HG03521 (cell line): ENCODE results near the gene RNF41.
A peak's percentile ranks its signal among the peaks of the same experiment; 100 is the strongest.

Experiments
- ATAC-seq: cut with Tn5 transposase; IDR thresholded peaks from one replicate; pipeline ENCODE4 v1.9.1; 2021; ENCODE audit warnings: mild to moderate bottlenecking, moderate library complexity; ENCODE audit not compliant: unreplicated experiment

Gene RNF41

DNA sequence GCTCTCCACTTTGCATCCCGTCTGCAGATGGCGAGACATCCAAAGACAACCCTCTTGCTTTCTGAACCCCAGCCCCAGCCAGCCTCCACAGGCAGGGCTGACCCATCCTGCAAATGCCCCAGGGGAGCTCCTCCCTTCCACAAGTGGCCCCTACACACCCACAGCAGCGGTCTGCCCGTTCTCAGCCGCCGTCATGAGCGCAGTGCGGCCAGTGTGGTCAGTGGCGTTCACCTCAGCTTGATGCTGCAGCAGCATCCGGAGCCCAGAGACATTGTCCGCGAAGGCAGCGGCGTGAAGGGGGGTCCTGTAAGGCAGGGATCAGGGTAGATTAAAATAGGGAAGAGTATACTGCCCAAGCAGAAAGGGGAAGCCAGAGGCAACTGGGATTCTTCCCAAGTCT lies 22.8 kb upstream of the RNF41 start:
- no peak for ATAC-seq

DNA sequence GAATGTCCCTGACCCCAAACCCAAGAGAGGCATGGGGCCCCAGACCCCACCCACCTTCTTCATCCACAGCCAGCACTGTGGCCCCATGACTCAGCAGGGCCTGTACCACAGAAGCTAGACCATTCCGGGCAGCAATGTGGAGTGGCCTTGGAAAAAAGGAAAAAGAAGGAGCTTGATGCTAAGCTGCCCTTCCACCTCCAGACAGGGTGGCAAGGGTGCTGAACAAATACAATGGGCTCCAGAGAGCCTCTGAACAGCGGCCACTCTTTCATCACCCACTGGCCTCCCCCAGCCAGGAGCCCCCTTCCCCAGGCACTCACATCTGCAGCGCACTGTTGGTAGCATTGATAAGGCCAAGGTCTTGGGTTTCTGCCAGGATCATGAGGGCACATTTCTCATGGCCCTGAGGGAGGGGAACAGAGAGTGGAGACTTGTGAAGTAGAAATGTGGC lies 22.0 kb upstream of the RNF41 start:
- no peak for ATAC-seq

DNA sequence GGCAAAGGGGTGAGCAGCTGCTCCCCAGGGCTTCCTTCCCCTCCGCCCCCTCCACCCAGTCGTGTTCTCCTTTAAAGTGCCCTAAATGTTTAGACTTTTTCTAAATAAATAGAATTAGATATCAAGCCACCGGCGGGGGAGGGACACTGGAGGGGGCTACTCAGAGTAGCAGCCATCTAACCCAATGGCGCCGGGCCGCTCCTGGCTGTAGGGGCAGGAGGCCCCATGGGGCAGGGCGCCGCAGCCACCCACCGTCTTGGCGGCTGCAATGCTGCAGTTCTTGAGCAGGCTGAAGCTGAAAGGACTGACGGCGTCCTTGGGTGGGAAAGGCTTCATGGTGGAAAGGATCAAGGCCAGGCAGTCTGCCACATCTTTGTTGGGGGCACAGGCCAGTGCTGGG lies 21.3 kb upstream of the RNF41 start:
- no peak for ATAC-seq

DNA sequence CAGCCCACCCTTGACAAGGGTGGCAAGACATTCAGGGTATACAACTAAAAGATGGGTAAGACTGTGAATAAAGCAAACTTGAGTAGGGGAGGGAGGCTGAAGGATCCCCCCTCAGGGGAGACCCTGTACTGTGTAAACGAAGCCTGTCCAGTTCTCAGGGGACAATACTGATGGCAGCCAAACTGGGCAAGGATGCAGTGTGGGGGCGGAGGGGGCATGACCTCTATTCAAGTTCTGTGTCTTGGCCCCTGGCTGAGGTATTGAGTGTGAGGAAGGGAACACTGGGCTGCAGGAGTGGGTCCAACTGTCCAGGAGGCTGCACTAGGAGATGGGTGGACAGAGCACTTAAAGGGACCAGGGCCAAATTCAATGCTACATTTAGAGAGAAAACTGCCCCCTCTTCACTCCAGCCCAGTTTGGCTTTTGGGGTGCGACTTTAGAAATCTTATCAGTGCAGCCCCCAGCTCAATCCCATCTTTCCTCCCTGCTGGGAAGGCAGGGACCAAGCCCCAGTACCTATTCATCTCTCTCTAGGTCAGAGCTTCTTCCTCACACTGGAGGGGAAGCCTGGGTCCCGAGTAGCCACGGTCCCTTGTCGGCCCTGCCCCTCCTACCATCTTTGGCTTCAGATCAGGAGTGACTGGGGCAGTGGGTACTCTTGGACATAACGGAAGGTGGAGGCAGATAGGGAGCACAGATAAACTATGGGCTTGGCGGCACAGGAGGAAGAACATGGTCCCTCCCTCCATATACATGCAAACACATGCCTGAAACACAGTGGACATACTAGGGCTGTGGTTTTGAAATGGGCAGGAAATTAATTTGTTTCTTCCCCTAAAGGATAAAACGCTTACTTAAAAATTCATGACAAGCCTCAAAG lies 19.9 kb upstream of the RNF41 start:
- ATAC-seq, result no peak

DNA sequence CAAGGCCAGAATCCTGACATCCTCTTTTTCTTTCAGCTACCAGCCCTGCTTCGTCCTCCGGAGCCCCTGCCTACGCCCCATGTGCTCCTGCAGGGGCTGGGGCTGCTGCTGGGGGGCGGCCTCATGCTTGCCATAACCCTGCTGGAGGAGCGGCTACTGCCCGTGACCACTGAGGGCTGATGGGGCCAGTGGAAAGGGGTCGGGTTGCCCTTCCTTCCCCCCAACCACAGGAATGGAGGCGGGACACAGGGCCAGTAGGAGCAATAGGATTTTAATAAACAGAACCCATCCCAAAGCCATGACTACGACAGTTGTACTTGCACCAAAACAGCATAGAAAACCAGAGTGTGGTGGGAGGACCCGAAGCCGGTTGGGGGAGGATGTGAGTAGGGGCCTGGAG lies 15.8 kb upstream of the RNF41 start:
- no peak for ATAC-seq

DNA sequence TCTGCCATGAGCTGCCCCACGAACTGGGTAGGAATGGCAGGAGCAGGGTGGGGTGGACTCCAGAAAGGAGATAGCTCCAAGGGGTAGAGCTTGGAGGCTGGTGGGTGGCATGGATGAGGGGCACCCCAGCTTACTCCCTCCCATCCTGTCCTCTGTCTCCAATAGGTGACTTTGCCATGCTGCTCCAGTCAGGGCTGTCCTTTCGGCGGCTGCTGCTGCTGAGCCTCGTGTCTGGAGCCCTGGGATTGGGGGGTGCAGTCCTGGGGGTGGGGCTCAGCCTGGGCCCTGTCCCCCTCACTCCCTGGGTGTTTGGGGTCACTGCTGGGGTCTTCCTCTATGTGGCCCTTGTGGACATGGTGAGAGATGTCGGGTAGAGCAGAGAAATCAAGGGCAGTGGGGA lies 15.3 kb upstream of the RNF41 start:
- ATAC-seq, result no peak

DNA sequence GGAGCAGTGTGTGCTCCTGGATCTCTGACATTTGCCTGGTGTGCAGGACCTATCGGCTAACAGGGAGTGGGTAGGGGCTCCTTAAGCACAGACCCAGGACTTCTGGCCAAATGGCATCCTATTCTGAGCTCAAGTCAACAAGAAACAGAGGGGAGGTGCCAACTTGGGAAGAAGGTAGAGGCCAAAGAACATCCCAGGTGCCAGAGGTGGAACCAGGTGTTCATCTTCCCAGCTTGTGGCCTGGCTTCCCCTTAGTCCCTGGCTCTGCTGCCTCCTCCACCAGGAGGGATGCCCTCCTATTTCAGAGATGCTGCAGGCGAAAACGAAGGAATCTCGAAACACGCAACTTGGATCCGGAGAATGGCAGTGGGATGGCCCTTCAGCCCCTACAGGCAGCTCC lies 14.4 kb upstream of the RNF41 start:
- no peak for ATAC-seq

DNA sequence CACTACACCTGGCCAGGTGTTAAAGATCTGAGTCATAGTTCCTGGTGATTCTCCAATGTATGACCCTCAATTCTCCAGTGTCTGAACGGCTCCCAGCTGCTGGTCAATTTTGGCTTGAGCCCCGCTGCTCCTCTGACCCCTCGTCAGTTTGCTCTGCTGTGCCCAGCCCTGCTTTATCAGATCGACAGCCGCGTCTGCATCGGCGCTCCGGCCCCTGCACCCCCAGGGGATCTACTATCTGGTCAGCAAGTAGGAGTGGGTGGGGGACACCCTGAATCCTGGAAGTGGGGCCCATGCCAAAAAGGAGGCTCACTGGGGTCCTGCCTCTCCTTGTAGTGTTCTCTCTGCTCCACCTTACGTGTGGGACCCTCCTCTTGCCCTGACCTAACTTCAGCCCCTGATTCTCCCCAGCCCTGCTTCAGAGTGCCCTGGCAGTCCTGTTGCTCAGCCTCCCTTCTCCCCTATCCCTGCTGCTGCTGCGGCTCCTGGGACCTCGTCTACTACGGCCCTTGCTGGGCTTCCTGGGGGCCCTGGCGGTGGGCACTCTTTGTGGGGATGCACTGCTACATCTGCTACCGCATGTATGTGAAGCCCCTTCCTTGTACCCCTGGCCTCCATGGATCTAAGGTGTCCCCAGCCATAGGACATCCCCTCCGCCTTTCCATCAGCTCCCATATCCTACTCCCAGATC lies 13.2 kb upstream of the RNF41 start:
- no peak for ATAC-seq

DNA sequence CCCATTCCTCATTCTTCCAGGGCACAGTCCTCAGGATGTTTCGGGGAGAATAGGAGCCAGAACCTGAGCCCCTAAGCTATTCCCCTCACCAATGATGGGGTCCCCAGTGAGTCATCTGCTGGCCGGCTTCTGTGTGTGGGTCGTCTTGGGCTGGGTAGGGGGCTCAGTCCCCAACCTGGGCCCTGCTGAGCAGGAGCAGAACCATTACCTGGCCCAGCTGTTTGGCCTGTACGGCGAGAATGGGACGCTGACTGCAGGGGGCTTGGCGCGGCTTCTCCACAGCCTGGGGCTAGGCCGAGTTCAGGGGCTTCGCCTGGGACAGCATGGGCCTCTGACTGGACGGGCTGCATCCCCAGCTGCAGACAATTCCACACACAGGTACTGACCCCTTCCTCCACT lies 9.5 kb upstream of the RNF41 start:
- ATAC-seq, result no peak

DNA sequence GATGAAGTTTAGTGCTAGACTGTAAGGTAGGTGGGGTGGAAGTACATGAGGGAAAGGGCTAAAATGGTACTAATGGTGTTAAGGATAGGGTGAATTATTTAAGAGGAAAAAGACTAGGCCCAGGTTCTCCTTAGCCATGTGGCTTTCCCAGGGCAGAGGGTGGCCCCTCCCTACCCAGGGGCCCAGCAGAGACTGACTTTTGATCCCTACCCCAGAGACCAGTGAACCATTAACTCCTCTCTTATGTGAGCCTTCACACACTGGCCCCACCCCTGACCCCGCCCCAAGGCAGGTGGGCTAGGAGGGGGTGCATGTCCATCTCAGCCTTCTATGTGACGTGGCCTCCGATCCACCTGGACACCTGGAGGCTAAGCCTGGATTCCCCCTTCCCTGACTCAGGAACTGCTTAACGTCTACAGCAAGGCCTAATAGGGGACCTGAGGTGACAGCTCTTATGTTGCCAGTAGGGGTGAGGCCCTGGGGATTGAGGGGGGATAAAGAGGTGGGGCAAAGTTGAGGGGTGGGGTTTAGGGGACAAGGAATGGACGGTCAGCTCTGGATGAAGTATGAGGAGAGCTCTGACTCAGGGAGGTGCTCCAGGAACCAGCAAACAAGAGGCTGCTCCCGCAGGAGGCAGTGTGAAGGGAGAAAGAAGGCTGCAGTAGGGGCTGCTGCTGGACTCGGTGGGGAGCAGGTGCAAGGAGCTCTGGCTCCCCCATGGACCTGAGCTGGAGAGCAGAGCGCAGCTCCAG lies 8.9 kb upstream of the RNF41 start:
- no peak for ATAC-seq

DNA sequence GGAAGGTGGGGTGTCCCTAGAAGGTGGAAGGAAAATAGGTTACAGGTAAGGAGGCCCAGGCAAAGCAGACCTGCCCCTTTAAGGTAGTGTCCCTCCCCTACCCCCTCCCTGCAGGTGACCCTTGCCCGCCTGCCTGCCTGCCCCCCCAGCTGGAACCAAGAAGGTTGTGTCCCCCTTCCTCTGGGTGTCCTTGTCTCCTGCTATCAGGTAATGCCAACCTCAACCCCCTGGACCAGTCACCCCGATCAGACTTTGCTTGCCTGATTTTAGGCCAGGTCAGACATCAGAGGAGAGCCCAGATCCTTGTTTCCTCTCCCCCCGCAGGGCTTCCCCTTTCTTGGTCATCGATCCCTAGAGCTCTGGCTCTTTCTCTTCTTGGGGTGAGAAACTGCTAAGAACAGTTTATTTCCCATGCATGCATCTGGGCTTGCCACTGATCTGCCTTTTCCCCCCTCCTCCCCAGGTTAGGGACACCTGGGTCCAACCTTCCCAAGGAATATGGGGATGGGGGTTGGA lies 8.3 kb upstream of the RNF41 start, which contains the start of gene SLC39A5:
Gene SLC39A5, plus strand, starts transcription at position 136 of the 516 bp plus-strand sequence. CDS start 1,224 bp downstream, outside the sequence.
- ATAC-seq, result no peak

DNA sequence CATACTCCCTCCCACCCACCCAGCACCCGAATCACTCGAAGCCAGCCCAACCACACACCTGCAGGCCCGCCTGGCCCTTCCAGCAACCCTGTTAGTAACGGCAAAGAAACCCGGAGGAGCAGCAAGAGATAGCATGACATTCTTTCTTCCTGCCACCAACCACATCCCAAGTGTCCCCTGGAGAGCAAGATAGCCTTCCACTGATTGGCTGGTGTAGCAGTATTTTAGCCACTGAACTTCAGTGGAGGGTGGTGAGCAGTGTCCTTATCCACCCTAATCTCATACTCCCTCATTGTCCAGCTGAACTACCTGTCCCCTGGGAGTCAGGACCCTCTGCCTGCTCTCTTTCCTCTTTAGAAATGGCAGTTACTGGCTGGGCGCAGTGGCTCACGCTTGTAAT lies 7.4 kb upstream of the RNF41 start:
- no peak for ATAC-seq

DNA sequence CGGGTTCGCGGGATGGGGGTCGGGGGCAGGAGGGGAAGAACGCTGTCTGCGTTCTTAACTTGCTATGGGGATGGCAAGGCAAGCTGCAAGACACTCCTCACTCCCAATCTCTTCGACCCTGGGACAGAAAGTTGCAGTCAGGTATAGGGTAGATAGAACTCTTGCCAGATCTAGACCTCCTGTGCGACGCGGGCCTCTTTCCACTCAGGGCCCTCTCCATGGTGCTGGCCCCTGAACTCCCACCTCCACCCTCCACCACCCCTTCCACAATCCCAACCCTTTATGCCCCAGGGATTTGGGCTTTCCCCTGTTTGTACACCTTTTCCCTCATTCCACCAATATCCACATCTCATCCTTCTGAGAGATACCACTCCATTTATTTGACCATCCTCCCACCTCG lies 3.2 kb upstream of the RNF41 start:
- ATAC-seq, result no peak

DNA sequence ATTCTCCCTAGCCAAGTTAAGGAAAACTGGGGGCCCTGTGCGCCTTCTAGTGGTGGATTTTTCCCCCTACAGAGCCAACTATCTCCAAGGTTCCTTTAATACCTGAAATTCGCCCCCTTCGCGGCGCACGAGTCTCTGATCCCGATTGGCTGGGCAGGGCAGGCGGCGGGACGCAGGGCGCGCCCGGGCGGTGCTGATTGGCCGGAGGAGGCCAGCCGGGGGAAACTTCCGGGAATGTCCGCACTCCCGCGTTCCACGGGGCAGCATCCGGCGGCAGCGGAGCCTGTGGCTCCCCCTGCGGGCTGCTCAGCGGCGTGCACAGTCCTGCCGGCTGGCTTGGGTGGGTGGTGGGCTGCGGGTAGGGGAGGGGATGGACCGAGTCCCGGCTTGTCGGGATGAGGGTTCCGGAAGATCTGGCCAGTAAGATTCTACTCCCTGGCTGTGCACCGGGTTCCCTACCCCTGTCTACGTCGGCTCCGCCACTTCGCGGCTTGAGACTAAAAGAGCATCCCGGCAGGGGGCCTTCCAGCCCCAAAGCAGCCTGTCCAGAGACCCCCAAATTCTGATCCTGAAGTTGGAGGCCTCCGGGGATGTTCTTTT lies 2.5 kb upstream of the RNF41 start, which contains the start of gene NABP2:
Gene NABP2, plus strand, starts transcription at position 241 of the 600 bp plus-strand sequence. CDS start 515 bp downstream, outside the sequence.
- peak; percentile 79 for ATAC-seq

DNA sequence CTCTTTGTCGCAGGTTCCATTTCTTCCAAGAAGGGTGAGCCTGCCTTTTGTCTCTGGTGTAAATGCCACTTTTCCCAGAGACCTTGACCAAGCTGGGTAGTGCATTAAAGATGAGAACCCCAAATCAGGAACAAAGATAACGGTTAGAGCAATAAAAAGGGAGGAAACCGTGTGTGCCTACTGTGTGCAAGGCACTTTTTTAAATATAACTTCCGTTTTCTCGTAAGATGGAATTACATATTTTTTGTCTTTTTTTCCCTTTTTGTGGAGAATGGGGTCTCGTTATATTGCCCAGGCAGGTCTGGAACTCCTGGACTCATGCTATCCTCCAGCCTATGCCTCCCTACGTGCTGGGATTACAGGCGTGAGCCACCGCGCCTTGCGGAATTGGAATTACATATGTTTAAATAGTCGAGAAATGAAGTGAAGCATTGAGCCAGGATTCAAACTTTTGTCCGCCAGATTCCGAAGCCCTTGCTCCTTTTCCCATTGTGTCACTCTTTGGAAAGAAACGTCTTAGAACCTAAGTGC lies 1.9 kb upstream of the RNF41 start:
- ATAC-seq, result no peak

DNA sequence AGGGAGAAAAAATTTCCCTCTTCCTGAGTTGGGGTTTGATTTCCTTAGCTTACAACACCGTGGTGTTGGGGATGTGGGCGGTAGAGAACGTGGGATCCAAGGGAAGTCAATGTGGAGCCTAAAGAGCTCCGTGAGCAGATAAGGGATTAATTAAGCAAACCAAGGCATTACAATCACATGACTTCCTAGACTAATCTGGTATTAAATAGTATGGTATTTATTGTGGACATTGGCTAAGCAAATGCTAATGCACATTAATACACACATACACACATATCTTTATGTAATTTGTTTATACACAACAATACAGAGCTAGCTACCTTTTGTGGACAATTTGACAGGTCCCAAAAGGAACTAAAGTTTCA lies 791 bp upstream of the RNF41 start:
- no peak for ATAC-seq

DNA sequence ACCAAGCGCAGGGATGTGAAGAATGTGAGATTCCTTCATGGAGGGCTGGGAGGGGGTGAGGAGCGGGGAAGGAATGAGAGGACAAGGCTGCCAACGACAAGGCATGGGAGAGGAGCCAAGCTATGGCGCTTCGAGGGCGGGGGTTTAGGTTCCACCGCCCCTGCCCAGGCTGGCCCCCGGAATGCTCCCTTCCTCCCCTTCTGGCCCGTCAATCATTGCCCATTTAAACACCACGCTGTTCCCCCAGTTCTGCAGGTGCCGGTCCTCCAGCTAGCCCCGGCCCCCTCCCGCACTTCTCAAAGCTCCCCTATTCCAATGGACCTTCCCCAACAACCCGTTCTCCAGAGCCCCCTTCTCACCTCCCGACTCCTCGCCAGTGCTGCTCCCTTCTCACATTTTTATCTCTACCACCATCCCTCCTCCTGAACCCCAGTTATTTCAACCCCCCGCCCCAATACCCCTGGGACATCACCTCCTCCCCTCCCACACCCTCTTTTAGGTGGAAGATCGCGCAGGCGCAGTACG lies 428 bp downstream of the RNF41 start:
- peak; percentile 13 for ATAC-seq

DNA sequence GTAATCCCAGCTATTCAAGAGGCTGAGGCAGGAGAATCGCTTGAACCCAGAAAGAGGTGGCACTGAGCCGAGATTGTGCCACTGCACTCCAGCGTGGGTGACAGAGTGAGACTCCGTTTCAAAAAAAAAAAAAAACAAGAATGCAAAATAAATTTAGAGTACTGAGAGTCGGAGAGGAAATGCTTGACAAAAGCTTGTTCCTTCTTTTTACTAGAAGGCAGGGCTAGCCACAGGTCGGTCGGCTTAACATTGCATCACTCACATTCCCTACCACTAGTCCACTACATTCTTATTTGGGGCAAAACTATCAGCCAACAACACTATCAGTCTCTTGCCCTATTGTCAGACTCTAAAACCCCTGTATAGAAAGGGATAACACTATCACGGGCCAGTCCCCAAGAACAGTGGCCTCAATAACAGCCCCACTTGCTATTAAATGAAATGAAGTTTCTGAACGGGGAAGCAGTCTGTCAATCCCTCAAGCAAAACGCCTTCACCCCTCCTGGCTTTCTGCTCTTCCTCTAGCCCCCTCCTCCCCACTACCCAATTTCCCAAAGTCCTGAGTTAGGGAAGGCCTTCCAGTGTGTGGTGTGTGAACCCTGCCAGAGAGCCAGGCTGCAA lies 1.0 kb downstream of the RNF41 start:
- ATAC-seq, result no peak

DNA sequence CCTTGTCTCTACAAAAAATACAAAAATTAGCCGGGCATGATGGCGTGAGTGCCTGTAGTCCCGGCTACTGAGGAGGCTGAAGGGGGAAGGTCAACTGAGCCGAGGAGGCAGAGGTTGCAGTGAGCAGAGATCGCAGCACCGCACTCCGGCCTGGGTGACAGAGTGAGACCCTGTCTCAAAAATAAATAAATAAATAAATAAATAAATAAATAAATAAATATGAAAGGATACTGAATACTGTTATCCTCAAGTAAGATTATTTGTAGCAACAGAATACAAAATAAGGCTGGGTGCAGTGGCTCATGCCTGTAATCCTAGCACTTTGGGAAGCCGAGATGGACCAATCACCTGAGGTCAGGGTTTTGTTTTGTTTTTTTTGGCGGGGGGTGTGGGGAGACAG lies 1.9 kb downstream of the RNF41 start:
- no peak for ATAC-seq

DNA sequence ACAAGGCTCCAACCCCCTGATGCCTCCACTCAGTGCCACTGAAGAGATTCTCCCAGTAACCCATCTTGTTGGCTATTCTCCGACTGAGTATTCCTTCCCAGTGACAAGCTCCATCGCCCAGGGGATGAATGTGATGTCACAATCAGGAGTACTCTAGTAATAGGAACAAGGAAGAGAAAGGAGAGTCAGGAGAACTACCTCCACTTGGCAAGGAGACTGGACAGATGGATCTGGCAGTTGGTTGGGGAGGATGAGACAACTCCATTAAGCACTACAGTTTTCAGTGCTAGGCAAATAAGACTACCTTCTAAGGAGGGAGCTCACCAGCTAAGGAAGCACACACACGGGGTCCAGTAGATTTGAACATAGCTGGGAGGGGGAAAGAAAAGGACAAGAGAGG lies 5.3 kb downstream of the RNF41 start:
- ATAC-seq, result no peak
